Upper lobe of left lung (tissue), 4 donors: ENCODE measurements around the gene GJD4.

Source experiments
- CTCF ChIP-seq, 6 experiments: fragments of 450-650 bp in 4 of 6; fragments of 200-600 bp in 2 of 6; sonication (generic) in 2 of 6; IDR thresholded peaks; one replicate each; pipeline ENCODE4 v1.5.1; 2016 to 2019; ENCODE audit warnings: antibody characterized with exemption in 6 of 6
- POLR2AphosphoS5 ChIP-seq, 2 donors: sonication (generic); formaldehyde crosslinking; IDR thresholded peaks; one replicate each; pipeline ENCODE4 v1.5.1; 2017; ENCODE audit warnings: antibody characterized with exemption in 2 of 2

- TF ChIP-seq POLR2AphosphoS5 (IDR thresholded peaks at IDR 0.05) (no peak), CTCF (IDR thresholded peaks at IDR 0.05) (no peak)
These were observed 39.2 kb downstream of the GJD4 start for GRCh38 chr10:35644050-35644950.
